Gastrocnemius medialis (tissue), 4 donors: Measurements from ENCODE around the gene GPRC6A.

Experiments used
- POLR2A ChIP-seq, 2 donors: fragments of 450-650 bp; IDR thresholded peaks; one replicate each; pipeline ENCODE4 v1.6.1; 2017; ENCODE audit warnings: antibody characterized with exemption in 2 of 2, mild to moderate bottlenecking in 2 of 2, moderate library complexity in 2 of 2
- TF ChIP-seq, protein P1 (sequence below), 5 experiments: fragments of 450-650 bp in 3 of 5; fragments of 200-600 bp in 2 of 5; sonication (generic) in 2 of 5; IDR thresholded peaks in 4 of 5; conservative IDR thresholded peaks in 1 of 5; 1 replicate in 4 of 5; 2 replicates in 1 of 5; pipeline ENCODE4 v1.5.1; 2016 to 2019; ENCODE audit warnings: antibody characterized with exemption in 5 of 5, mild to moderate bottlenecking in 3 of 5, moderate library complexity in 3 of 5

- no peak for TF ChIP-seq POLR2A (IDR thresholded peaks at IDR 0.05)
- TF ChIP-seq, protein P1, sequence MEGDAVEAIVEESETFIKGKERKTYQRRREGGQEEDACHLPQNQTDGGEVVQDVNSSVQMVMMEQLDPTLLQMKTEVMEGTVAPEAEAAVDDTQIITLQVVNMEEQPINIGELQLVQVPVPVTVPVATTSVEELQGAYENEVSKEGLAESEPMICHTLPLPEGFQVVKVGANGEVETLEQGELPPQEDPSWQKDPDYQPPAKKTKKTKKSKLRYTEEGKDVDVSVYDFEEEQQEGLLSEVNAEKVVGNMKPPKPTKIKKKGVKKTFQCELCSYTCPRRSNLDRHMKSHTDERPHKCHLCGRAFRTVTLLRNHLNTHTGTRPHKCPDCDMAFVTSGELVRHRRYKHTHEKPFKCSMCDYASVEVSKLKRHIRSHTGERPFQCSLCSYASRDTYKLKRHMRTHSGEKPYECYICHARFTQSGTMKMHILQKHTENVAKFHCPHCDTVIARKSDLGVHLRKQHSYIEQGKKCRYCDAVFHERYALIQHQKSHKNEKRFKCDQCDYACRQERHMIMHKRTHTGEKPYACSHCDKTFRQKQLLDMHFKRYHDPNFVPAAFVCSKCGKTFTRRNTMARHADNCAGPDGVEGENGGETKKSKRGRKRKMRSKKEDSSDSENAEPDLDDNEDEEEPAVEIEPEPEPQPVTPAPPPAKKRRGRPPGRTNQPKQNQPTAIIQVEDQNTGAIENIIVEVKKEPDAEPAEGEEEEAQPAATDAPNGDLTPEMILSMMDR (IDR thresholded peaks at IDR 0.05 in 4 of 5, conservative IDR thresholded peaks at IDR 0.05 in 1 of 5), result no peak
Measured at GRCh38 chr6:116876107-116876506, 47.2 kb upstream of the GPRC6A start.
